Measurements from ENCODE around the gene PARP1. TPM values are rescaled to one million over a fixed set of nuclear protein-coding genes. Genes with fewer than 3 reads are reported as not detected.

PARP1 gene
- total RNA-seq, 1 donor from 2014 or later = 18.4 TPM

GRCh38 chr1:226403201-226404034 is 4.5 kb downstream of the PARP1 start:
- Histone ChIP-seq H3K36me3 (ENCODE audit: control insufficient read depth, insufficient read depth, low read length) (peaks cover 9% of the 10 kb centered on the region), H3K27me3 (ENCODE audit: control insufficient read depth, insufficient read depth, low read length) (no peaks in the 10 kb centered on the region), H3K4me3 (ENCODE audit: low read depth, low read length) (no peak overlapping the region)
- TF ChIP-seq, protein P1, sequence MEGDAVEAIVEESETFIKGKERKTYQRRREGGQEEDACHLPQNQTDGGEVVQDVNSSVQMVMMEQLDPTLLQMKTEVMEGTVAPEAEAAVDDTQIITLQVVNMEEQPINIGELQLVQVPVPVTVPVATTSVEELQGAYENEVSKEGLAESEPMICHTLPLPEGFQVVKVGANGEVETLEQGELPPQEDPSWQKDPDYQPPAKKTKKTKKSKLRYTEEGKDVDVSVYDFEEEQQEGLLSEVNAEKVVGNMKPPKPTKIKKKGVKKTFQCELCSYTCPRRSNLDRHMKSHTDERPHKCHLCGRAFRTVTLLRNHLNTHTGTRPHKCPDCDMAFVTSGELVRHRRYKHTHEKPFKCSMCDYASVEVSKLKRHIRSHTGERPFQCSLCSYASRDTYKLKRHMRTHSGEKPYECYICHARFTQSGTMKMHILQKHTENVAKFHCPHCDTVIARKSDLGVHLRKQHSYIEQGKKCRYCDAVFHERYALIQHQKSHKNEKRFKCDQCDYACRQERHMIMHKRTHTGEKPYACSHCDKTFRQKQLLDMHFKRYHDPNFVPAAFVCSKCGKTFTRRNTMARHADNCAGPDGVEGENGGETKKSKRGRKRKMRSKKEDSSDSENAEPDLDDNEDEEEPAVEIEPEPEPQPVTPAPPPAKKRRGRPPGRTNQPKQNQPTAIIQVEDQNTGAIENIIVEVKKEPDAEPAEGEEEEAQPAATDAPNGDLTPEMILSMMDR (IDR thresholded peaks at IDR 0.05; ENCODE audit: insufficient read depth, low read length, severe bottlenecking) = no peak
- DNase-seq (ENCODE audit: low read depth) (peak; percentile 5), FAIRE-seq (no peak)

DNA sequence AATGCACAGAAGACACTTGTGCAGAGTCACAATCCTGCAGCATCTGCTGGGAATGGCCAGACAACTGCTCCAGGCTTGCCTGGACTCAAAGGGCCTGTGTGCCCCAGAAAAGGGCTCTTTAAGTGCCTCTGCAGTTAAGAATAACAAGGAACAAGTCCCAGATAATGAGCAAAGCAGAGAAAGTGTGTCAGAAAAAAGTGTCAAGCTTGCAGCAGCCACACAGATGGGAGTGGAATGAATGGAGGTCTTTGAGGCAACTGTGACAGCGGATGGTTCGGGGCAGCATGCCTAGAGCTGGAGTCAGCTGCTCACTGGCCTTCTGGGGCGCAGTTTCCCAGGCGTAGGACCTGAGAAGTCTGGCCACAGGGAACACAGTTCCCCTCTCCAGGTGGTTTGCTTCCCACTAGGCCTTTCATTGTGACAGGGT is 5.1 kb downstream of the PARP1 start:
- TF ChIP-seq, protein P1 (IDR thresholded peaks at IDR 0.05; ENCODE audit: insufficient read depth, low read length, severe bottlenecking) = no peak
- H3K4me3 ChIP-seq (ENCODE audit: low read depth, low read length) = no peak overlapping the region
- DNase-seq (ENCODE audit: low read depth) (no peak), FAIRE-seq (no peak)
- H3K27me3 ChIP-seq (ENCODE audit: control insufficient read depth, insufficient read depth, low read length) = no peaks in the 10 kb centered on the region
- peaks cover 9% of the 10 kb centered on the region for H3K36me3 ChIP-seq (ENCODE audit: control insufficient read depth, insufficient read depth, low read length)

DNA sequence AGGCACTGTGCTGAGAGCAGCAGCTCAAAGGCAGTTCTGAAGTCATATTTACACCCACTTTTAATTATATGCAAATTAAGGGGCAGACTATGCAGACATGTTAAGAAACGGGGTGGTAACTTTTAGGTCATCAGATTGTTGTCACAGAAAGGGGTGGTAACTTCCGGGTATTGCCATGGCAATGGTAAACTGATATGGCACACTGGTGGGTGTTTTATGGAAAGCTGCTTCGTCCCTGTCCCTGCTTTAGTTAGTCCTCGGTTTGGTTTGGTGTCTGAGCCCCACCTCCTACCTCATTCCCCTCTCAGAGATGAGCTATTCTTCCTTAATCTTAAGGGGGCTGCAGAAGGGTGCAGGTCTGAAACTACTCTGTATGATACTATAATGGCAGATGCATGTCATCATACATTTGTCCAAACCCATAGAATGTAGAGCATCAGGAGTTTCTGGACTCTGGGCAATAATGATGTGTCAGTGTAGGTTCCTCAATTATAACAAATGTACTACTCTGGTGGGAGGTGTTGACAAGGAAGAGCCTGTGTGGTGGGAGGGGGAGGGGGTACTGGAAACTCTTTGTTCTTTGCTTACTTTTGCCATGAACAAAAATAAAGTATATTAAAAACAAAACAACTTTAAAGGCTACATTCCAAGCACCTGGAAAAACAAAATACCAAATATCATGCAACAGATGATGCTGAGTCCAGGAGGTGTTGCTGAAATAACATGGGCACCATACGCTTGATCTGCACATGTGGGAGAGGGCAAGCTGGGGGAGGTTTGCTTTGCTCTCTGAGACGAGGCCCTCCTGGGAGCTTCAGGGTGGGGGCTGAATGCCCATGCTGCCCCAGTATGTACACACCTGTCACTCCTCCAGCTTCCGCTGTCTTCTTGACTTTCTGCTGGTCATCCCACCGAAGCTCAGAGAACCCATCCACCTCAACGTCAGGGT is 6.3 kb downstream of the PARP1 start:
- no peak for DNase-seq (ENCODE audit: low read depth)
- no peak for FAIRE-seq
- Histone ChIP-seq H3K36me3 (ENCODE audit: control insufficient read depth, insufficient read depth, low read length) (peaks cover 9% of the 10 kb centered on the region), H3K27me3 (ENCODE audit: control insufficient read depth, insufficient read depth, low read length) (no peaks in the 10 kb centered on the region), H3K4me3 (ENCODE audit: low read depth, low read length) (no peak overlapping the region)
- TF ChIP-seq, protein P1 (IDR thresholded peaks at IDR 0.05; ENCODE audit: insufficient read depth, low read length, severe bottlenecking) = no peak

DNA sequence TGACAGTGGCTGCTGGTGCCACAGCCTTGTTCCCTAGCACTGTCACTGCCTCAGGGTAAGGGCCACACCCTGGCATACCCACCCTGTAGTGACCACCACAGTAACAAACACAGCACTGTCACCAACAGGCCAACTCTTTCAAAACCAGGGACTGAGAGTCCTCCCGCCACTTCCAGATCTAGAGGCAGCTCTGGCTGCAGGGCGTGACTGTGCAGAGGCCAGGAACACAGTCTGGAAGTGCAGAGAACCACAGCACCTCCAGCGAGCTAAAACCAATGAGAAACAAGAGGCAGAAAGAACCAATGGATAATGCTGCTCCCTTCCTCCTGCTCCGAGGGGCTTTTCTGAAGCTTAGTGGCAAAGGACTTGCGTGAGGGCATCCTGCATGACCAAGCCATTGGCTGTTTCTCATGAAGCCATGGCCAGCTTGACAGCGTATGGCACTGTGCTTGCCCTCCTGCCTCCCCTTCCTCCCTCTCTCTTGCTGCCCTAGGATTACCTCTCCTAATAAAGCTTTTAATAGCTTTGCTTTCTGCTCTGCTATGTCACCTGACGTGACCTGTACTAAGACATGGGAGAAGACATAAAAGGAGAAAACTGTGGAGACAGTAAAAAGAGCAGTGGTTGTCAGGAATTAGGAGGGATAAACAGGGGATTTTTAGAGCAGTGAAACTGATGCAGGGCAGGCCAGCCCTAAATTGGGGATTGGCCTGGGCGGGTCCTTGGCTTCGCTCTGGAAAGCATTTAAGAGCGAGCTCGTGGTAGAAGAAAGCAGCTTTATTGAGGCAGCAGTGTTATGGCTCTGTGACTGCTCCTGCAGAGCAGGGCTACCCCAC is 7.2 kb downstream of the PARP1 start:
- Histone ChIP-seq H3K27me3 (ENCODE audit: control insufficient read depth, insufficient read depth, low read length) (no peaks in the 10 kb centered on the region), H3K36me3 (ENCODE audit: control insufficient read depth, insufficient read depth, low read length) (peaks cover 9% of the 10 kb centered on the region), H3K4me3 (ENCODE audit: low read depth, low read length) (no peak overlapping the region)
- FAIRE-seq (no peak), DNase-seq (ENCODE audit: low read depth) (no peak)
- TF ChIP-seq, protein P1 (IDR thresholded peaks at IDR 0.05; ENCODE audit: insufficient read depth, low read length, severe bottlenecking) = no peak

GRCh38 chr1:226397955-226398636 is 9.8 kb downstream of the PARP1 start:
- TF ChIP-seq, protein P1 (IDR thresholded peaks at IDR 0.05; ENCODE audit: insufficient read depth, low read length, severe bottlenecking) = no peak
- no peak for DNase-seq (ENCODE audit: low read depth)
- no peak for FAIRE-seq
- H3K27me3 ChIP-seq (ENCODE audit: control insufficient read depth, insufficient read depth, low read length) = no peaks in the 10 kb centered on the region
- peaks cover 9% of the 10 kb centered on the region for H3K36me3 ChIP-seq (ENCODE audit: control insufficient read depth, insufficient read depth, low read length)
- H3K4me3 ChIP-seq (ENCODE audit: low read depth, low read length) = no peak overlapping the region

Data from bronchial epithelial cell (primary cell).